ENCODE measurements around the gene GPR39.

Gene GPR39

DNA sequence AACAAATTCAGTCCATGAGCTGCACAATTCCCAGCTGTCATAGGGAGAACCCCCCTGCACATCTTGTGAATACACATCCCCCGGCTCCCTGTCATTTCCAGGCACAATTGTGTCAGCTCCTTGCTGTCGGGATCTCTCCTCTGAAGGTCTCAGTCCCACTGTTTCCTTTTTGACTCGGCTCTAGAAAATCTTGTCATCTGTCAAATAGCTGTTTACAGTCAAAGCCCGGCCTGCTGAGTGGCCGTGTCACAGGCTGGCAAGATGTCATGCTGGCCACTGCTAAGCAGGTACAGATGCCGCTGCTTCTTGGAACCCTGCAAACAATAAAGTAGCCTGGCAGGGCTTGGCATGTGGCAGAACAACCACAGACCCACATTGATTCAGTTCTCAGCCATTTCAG, 191.7 kb downstream of the GPR39 start:
- no peak for DNase-seq

DNA sequence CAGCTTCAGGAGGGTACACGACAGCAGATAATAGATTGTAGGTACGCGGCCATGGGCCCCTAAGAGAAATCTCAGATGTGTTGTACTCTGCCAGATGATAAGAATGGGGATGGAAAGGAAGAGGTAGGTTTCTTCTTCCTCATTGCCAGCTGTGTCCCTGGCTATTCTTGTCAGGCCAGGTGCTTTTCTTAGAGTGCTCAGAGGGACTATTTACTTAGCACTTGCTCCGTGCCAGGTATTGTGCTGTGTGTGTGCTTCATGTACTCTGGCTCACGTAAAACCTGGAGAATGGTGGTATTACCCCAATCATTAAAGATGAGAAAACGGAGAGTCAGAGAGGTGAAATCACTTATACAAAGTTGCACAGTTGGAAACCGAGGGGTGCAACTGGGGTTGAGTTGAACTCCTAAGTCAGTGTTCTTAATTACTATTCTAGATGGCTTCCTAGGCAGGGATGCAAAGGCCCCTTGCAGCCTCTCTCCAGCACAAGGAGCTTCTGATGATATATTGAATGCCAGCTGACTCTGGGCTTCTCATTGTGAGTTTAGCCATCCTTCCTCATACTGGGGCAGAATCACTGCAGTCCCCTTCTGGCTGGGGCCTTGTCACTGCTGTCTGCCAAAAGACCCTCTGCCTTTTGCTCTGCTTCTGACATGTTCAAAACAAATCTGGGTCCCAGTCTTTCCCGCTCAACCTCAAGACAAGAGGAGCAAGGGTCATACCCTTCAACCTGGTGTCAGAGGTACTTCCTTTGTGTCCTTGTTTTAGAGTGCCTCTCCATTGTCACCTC, 192.7 kb downstream of the GPR39 start:
- DNase-seq = peak in 1 of 2 experiments; percentile 21

DNA sequence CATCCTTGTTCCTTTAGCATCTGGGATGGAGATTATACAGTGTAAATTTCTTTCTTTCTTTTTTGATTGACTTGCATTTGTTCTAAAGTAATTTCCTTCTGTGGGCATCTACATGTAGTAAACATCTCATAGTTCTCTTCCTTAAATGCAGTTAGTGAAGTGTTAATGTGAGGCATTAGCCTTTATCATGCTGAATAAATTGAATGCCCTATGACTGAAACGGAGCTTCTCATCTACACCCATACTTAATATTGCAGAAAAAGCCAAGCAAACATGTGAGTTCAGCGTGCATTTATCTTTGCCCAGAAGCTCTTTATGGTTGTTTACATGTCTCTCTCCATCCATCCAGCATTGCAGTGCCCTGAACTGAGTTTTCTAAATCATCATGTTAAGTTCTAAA, 195.1 kb downstream of the GPR39 start:
- DNase-seq = no peak

DNA sequence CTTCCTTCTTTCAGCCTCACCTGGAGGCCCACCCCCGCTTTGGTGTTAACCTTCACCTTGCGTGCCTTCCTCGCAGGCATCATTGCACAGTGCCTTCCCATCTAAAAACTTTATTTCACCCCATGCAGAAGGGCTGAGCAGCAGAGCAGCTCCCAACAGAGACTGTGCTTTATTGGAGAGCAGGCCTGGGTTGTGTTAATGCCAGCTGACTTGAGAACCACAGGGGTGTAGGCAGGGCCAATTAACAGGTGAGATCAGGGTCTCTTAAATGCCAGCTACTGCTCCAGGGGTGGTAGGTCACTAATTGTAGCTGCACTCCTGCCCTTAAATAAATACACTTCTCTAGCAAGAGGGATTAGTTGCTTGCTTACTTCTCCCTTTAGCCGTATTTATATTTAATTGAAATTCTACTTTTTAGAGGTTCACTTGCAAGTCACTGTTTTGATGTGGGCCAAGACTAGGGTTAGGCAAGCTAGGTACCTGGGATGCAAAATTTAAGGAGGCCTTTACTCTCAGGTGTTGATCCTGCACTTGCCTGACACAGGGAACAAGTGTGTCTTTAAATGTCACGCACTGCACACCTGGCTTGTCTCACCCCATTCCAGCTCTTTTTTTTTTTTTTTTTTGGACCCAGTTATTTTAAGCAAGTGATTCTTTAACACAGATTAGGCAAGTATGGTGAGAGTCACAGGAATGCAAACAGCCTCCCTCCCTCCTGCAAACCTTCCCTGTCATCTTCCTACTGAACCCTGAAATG, 198.9 kb downstream of the GPR39 start:
- no peak for DNase-seq

DNA sequence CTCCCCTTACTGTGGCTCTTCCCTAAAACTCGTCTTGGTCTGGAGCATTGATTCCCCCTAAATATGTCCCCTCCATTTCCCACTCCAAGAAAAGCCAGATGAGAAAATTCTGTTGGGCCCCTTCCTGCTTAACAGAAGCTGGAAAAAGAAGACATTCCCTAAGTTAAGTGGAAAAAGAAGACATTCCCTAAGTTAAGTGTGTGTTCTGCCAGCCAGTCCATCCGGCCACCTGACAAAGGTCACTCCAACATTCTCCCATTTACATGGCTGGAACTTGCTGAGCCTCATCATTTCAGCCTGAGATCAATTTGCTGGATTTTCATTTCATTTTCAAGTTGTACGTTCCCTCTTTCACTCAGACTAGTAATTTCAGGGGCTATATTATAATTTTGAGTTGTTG, 201.4 kb downstream of the GPR39 start:
- DNase-seq = no peak

DNA sequence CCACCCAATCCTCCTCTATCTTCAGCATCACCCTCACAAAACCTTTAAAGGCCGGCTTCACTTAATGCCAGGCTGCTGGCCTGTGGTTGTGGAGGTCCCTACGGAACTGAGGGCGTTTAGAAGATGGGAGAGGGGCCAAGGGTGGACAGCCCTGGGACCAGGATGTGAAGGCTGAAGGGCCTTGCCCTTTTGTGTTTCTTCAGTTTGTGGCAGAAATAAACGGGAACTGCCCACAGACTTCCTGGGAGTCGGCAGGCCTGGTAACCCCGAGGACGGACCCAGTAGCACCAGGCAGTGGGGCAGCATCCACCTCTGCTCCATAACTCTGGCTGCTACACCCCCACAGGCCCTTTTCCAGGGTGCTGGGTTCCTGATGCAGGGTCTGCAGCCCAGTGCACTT, 202.1 kb downstream of the GPR39 start:
- DNase-seq = no peak

DNA sequence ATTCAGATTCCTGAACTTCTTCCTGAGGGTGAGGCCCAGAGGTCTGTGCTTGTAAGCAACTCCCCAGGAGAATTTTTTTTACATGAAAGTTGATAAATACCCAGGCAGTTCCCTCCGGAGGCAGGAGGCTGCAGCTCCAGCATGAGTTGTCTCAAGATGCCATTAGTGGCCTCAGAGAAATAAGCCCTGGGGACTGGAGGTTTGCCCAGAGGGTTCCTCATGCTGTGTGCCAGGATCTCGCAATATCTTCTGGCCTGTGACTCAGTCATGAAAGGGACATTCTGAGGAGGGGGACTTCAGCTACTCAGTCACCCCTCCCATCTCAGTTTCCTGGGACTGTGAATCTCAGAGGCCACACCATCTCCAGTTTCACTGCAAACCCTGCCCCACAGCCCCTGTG, 203.5 kb downstream of the GPR39 start:
- DNase-seq = no peak

DNA sequence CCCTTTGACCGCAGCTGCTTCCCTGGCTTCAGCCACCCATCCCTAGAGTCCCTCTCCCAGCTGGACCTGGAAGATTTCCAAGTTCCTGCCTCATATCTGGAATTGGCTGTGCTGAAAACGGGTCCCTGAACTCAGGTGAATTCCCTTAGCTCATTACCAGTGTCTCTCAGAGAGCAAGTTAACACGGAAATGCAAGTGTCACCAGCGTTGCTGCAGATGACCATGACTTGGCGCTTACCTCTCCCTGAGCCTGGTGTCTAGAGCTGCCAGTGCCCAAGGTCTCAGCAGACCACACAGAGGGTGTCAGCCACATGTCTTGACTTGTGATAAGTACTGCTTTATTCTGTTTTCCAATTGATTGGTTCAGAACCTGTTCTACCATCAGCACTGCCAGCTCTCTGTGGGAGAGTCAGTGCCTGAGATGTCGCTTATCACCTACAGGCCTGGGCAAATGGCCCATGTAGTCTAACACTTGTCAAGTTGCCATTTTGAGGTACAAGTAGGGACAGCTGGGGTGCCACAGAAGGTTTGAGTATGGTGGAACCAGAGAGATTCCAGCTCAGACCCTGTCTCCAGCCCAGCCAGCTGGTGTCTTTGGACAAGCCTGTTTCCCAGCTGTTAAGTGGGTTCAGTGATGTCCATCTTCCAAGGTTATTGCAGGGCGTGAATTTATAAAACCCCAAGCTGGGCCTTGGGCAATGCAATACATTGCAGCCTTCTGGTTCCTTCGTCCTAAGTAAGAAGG, 204.7 kb downstream of the GPR39 start:
- DNase-seq = no peak

DNA sequence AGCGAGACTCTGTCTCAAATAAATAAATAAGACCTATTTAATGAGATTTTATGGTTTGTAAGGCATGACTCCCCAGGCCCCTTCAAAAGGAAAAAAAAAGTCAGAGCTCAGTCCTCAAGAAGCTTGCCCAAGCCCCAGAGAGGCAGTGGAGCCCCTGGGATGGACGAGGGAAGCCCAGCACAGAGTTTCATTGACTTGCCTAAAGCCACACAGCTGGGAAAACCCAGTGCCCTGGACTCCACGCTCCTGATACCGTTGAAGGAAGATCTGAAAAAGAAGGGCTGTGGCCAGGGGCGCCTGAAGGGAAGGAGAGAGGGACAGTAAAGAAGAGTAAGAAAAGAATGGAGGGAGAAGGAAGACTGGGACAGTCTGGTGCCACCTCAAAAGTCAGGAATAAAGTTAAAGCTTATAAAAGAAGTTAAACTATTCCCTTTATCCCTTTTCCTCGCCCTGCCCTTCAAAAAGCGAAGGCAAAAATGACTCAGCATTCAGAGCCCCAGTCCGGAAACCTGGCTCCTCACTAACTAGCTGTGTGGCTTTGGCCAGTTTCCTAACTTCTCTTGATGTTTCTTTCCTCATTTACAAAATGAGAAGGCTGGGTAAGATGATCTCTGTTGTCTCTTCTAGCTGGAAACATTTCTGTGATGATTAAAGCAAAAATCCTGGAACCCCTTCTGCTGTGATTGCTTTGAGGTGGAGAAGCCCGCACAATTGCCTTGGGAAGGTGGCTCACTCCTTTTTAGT, 206.7 kb downstream of the GPR39 start:
- no peak for DNase-seq

DNA sequence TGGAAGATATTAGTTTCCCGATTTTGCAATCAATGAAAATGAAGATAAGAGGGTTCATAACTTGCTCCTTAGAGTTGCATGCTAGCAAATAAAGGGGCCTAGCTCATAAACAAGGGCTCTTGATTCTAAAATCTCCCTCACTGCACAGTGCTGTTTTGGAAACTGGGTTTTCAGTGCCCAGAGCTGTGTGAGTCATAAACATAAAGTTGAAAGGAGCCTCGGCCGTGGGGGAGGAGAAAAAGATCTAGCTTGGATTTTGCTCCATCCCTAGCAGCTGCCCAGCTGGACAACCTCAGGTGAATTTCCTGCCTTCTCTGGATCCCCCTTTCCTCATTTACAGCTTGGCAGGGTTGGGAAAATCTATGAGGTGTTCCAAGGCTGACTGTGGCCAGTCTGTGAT, 210.9 kb downstream of the GPR39 start:
- no peak for DNase-seq

DNA sequence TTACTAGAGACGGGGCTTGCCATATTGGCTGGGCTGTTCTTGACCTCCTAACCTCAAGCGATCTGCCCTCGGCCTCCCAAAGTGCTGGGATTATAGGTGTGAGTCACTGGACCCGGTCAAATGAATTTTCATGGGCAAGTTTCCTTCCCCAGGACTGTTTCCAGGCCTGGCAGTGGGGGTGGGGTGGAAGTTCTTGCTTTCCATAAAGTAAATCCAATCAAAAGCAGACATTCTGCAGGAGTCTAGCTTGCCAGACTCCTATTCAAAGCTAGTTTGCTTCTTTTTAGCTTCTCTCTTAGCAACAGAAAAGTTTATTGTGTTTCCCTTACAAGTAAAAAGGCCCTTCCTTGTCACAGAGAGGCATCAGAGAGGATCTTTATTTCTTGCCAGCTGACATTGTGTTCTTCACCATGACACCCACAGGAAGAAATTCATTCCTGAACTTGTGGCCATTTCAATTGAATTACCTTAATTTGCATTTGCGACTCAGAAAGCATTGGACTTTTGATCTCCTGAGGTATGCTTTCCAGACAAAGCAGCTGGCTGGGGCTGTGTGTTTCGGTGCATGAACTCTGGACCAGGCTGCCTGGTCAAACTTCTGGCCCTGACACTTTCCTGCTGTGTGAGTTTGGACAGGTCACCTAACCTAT, 215.5 kb downstream of the GPR39 start:
- DNase-seq = no peak

DNA sequence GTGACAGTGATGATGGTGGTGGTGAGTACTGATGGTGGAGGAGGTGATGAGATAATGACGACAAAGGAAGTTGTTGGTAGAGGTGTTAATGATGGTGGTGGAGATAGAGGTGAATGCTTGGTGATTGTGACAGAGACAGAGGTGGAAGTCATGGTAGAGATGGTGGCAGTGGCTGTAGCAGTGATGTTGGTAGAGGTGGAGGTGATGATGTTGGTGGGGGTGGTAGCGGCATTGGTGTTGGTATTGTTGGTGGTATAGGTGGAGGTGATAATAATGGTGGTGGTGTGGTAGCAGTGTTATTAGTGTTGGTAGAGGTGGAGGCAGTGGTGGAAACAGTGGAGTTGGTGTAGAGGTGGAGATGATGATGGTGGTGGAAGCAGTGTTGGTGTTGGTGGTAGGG, 217.0 kb downstream of the GPR39 start:
- DNase-seq = no peak

DNA sequence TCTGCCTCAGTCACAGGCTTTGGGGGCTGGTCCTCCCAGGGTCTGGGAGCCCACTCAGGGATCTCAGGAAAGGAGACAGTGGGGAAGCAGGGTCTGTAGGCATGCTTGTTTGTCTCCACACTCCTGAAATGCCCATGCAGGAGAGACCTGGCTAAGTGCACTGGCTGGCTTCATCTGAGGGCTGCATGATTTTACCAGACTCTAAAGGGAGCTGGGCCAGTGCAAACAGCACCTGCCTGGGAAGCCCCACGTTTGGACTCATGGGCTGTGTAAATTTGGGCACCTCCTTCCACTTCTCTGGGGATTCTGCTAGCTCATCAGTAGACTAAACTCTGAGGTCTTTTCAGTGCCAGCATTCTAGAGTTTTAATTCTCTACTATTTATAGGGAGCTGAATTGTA, 219.7 kb downstream of the GPR39 start:
- DNase-seq = no peak

DNA sequence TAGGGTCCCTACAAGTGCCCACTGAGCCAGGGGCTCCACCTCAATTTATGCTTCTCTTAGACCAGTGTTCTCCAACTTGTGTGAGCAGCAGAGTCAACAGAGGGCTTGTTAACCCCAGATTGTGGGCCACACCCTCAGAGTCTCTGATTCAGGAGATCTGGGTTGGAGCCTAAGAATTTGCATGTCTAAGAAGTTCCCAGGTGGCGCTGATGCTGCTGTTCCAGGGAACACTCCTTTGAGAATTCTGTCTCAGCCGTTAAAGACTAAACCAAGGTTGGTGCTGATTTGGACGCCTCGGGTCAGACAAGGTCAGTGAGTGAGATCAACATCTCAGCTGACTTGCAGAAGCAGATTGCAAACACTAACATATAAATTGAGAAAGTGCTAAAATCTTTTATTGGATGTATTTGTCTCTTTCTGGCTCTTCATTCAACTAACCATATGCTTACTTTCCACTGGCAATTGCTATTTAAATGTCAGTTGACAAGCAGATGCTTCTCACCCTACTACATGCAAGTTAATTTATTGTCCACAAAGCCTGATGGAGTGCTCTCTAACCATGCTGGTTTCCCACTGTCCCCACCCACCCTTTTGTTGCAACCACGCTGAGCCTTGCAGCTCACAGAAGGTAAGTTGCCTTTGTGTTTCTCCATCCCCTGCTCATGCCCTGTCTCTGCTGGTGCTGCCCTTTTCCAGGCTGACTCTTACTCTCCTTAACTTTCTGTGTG, 221.9 kb downstream of the GPR39 start:
- peak; percentile 56 to 57 for DNase-seq

DNA sequence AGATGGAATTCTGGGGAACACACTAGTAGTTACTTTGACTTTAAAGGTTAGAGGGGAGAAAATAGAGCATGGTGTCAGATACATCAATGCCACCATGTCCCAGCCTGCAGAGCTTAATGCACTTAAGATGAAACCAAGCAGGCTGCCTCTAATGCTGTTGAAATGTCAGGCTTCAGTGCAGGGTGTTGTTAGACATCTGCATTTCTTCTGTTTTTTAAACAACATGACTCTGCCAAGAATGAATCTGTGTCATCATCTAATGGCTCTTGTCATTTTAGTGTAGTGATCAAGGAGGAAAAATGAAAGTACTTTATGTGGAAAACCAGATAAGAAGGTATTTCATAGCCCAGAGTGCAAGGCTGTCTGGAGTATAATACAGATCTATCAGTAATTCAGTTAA, 223.5 kb downstream of the GPR39 start:
- no peak for DNase-seq

DNA sequence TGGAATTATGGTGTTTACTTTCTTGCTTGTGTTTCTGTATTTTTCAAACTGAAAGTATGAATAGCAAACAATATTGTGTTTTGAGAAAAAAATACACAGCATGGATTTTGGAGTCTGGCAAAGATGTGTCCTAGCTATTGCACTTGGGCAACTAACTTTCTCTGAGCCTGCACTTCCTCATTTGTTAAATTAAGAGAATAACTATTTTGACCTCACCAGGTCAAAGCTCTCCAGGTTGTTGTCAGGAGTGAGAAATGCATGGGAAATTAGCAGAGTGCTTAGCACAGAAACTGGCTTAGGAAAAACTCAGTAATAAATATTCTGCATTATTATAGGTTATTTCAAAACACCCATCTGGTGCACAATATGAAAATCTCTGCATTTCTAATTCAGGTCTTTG, 225.2 kb downstream of the GPR39 start:
- no peak for DNase-seq

DNA sequence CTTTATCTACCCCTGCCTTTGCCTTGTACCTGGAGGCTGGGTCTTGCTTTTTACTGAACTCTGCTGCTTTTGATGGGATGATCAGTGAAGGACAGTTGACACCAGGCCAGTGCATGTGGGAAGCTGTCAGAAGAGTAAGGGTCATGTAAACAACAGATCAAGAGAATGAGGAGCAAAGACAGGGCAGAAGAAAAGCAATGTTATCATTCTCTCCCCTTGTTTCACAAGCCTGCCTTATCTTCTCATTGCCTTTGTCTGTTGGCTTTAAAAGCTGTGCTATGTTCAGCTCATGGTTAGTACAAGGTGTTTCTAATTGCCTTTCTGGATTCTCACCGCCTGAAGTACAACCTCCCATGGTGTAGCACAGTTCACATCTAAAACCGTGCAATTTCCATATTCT, 225.8 kb downstream of the GPR39 start:
- no peak for DNase-seq

DNA sequence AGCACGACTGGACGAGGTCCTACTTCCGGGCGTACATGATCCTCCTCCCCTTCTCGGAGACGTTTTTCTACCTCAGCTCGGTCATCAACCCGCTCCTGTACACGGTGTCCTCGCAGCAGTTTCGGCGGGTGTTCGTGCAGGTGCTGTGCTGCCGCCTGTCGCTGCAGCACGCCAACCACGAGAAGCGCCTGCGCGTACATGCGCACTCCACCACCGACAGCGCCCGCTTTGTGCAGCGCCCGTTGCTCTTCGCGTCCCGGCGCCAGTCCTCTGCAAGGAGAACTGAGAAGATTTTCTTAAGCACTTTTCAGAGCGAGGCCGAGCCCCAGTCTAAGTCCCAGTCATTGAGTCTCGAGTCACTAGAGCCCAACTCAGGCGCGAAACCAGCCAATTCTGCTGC, 228.6 kb downstream of the GPR39 start:
- DNase-seq = peak; percentile 32 to 59

DNA sequence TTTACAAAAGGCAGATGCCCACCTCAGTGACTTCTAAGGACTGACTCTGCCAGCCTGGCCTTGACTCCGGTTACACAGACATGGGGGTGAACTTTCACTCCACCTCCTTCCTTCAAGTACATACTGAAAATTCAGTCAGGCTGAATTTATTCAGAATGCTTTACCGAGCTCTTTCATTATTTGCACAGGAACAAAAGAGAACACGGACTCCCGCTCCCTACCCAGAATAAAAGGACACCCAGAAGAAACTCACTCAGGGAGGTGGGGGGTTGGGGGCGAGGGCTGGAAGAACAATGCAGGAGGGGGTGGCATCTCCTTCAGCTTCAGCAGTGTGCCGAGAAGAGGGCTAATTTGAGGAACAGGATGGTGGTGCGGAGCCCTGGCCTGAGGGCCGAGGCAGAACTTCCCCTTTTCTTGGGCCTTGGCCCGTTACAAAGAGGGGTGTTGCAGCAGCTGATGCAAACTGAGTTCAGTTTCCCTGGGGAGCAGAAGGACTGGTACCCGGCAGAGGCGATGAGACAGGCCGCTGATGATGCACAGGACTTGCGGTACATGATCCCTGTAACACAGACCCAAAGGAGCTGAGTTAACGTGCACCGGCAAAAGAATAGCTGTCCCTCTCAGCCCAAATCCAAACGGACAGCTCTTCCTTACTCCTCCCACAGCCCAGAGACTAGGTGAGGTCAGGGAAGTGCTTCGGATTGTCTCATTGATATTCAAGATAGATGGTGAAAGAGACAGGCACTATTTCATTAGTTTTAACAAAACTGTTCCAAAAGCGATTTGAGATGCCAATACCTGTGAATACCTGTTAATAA, 229.3 kb downstream of the GPR39 start:
- no peak for DNase-seq

DNA sequence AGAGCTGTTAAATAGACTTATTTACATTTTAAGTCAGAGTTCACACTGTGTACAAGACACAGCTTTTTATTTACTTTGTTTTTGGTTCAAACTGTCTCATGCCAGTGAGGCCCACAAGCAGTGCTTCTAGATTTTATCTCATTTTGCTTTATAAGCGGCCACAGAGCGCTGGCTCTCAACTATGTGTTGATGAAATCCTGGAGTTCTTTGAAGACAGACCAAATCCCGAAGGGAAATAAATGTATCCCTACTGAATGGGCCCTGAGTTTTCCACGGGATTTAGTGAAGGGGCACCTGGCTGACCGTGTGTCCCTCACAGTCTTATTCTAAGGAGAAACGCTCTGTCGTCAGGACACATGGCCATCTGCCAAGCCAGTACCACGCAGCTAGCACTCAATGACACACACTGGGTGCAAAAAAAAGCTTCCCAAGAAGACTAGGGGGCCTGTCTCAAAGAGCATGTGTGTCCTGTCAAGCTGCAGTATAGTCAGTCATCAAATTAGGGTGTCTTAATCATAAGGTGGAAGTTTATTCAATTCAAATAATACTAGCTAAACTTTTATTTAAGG, 230.0 kb downstream of the GPR39 start:
- no peak for DNase-seq

Measured in NCI-H187 (cell line).